Panc1 (cell line): Measurements from ENCODE around the gene CELA3A.

Experiments used
- POLR2AphosphoS5 ChIP-seq: IDR thresholded peaks from 2 replicates; pipeline ENCODE4 v1.6.1; 2012; ENCODE audit warnings: mild to moderate bottlenecking, low read depth, low read length, moderate library complexity
- TF ChIP-seq, protein P1 (sequence below): fragments of 450-650 bp; IDR thresholded peaks from 2 replicates; pipeline ENCODE4 v1.5.1; 2017; ENCODE audit warnings: mild to moderate bottlenecking
- TF ChIP-seq, protein P2 (sequence below), 2 experiments: IDR thresholded peaks; 2 replicates each; pipeline ENCODE4 v1.6.1; 2011 to 2012; ENCODE audit warnings: low read depth in 2 of 2, control low read depth in 1 of 2, low read length in 1 of 2, mild to moderate bottlenecking in 1 of 2, moderate library complexity in 1 of 2; ENCODE audit not compliant: insufficient read depth in 1 of 2

DNA sequence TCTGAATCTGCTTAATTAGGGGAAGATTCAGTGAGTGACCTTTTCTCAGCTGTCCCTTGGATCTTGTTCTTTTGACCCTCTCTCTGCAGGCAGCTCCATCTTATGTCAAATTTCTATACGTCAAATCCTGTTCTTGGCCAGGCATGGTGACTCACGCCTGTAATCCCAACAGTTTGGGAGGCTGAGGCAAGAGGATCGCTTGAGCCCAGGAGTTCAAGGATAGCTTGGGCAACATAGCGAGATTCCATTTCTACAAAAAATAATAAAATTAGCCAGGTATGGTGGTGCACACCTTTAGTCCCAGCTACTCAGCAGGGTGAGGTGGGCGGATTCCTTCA lies 38.8 kb downstream of the CELA3A start:
- TF ChIP-seq, protein P1, sequence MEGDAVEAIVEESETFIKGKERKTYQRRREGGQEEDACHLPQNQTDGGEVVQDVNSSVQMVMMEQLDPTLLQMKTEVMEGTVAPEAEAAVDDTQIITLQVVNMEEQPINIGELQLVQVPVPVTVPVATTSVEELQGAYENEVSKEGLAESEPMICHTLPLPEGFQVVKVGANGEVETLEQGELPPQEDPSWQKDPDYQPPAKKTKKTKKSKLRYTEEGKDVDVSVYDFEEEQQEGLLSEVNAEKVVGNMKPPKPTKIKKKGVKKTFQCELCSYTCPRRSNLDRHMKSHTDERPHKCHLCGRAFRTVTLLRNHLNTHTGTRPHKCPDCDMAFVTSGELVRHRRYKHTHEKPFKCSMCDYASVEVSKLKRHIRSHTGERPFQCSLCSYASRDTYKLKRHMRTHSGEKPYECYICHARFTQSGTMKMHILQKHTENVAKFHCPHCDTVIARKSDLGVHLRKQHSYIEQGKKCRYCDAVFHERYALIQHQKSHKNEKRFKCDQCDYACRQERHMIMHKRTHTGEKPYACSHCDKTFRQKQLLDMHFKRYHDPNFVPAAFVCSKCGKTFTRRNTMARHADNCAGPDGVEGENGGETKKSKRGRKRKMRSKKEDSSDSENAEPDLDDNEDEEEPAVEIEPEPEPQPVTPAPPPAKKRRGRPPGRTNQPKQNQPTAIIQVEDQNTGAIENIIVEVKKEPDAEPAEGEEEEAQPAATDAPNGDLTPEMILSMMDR = no peak
- TF ChIP-seq POLR2AphosphoS5 = no peak
- TF ChIP-seq, protein P2, sequence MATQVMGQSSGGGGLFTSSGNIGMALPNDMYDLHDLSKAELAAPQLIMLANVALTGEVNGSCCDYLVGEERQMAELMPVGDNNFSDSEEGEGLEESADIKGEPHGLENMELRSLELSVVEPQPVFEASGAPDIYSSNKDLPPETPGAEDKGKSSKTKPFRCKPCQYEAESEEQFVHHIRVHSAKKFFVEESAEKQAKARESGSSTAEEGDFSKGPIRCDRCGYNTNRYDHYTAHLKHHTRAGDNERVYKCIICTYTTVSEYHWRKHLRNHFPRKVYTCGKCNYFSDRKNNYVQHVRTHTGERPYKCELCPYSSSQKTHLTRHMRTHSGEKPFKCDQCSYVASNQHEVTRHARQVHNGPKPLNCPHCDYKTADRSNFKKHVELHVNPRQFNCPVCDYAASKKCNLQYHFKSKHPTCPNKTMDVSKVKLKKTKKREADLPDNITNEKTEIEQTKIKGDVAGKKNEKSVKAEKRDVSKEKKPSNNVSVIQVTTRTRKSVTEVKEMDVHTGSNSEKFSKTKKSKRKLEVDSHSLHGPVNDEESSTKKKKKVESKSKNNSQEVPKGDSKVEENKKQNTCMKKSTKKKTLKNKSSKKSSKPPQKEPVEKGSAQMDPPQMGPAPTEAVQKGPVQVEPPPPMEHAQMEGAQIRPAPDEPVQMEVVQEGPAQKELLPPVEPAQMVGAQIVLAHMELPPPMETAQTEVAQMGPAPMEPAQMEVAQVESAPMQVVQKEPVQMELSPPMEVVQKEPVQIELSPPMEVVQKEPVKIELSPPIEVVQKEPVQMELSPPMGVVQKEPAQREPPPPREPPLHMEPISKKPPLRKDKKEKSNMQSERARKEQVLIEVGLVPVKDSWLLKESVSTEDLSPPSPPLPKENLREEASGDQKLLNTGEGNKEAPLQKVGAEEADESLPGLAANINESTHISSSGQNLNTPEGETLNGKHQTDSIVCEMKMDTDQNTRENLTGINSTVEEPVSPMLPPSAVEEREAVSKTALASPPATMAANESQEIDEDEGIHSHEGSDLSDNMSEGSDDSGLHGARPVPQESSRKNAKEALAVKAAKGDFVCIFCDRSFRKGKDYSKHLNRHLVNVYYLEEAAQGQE (IDR thresholded peaks at IDR 0.05; ENCODE audit: insufficient read depth in 1 of 2, low read depth in 2 of 2, low read length in 1 of 2) = no peak
